Tibial nerve (tissue), 3 donors: Measurements from ENCODE around the gene CREBRF.

Experiments used
- POLR2A ChIP-seq, 2 donors: fragments of 450-650 bp; IDR thresholded peaks; one replicate each; pipeline ENCODE4 v1.6.1; 2017; ENCODE audit warnings: antibody characterized with exemption in 2 of 2, mild to moderate bottlenecking in 2 of 2, moderate library complexity in 2 of 2
- TF ChIP-seq, protein P1 (sequence below), 5 experiments: fragments of 200-600 bp in 3 of 5; fragments of 450-650 bp in 2 of 5; sonication (generic) in 3 of 5; IDR thresholded peaks; one replicate each; pipeline ENCODE4 v1.5.1; 2016 to 2019; ENCODE audit warnings: antibody characterized with exemption in 5 of 5, mild to moderate bottlenecking in 3 of 5, moderate library complexity in 2 of 5

DNA sequence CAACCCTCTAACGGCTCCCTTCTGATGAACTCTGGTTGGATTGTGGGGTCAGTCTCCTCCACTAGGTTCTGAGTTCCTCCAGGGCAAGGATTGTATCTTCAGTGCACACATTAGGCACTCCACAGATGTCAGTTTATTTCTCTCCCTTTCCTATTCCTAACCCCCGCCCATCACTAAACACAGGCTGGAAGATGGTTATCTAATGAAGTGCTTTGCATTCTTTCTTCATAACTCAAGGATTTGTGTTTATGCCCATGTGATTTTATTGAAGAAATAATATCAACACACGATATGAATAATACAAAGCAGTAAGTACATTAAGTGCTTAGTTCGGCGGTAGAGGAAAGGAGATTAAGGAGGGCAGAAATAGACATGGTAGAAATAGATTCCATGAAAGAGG lies 4.4 kb upstream of the CREBRF start:
- TF ChIP-seq, protein P1, sequence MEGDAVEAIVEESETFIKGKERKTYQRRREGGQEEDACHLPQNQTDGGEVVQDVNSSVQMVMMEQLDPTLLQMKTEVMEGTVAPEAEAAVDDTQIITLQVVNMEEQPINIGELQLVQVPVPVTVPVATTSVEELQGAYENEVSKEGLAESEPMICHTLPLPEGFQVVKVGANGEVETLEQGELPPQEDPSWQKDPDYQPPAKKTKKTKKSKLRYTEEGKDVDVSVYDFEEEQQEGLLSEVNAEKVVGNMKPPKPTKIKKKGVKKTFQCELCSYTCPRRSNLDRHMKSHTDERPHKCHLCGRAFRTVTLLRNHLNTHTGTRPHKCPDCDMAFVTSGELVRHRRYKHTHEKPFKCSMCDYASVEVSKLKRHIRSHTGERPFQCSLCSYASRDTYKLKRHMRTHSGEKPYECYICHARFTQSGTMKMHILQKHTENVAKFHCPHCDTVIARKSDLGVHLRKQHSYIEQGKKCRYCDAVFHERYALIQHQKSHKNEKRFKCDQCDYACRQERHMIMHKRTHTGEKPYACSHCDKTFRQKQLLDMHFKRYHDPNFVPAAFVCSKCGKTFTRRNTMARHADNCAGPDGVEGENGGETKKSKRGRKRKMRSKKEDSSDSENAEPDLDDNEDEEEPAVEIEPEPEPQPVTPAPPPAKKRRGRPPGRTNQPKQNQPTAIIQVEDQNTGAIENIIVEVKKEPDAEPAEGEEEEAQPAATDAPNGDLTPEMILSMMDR (IDR thresholded peaks at IDR 0.05): no peak
- TF ChIP-seq POLR2A (IDR thresholded peaks at IDR 0.05): no peak
